GM12801 (cell line): ENCODE data around the gene CEP41.

Source experiments
- TF ChIP-seq, protein P1 (sequence below): IDR thresholded peaks from one replicate; pipeline ENCODE4 v1.5.1; 2011; ENCODE audit warnings: control low read depth; ENCODE audit not compliant: insufficient read length; ENCODE audit errors: extremely low read depth

Gene CEP41

DNA sequence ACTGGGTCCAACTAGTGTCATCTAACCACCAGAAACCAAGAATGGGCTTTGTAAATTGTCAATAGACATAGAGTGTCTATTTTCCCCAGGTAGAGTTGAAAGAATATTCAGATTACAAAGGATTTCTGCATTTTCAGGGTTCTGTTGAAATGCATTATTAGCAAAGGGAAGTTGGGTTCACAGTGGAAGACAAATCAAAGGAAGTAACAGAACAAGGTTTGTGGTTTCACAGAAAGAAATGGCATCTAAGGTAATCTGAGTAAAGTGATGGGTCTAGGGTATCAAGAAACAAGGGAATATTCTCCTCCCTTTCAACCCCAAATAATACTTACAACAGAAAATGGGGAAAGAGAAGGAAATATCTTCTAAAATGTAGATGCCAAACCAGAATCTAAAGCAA, 25.8 kb downstream of the CEP41 start:
- TF ChIP-seq, protein P1, sequence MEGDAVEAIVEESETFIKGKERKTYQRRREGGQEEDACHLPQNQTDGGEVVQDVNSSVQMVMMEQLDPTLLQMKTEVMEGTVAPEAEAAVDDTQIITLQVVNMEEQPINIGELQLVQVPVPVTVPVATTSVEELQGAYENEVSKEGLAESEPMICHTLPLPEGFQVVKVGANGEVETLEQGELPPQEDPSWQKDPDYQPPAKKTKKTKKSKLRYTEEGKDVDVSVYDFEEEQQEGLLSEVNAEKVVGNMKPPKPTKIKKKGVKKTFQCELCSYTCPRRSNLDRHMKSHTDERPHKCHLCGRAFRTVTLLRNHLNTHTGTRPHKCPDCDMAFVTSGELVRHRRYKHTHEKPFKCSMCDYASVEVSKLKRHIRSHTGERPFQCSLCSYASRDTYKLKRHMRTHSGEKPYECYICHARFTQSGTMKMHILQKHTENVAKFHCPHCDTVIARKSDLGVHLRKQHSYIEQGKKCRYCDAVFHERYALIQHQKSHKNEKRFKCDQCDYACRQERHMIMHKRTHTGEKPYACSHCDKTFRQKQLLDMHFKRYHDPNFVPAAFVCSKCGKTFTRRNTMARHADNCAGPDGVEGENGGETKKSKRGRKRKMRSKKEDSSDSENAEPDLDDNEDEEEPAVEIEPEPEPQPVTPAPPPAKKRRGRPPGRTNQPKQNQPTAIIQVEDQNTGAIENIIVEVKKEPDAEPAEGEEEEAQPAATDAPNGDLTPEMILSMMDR, result no peak

DNA sequence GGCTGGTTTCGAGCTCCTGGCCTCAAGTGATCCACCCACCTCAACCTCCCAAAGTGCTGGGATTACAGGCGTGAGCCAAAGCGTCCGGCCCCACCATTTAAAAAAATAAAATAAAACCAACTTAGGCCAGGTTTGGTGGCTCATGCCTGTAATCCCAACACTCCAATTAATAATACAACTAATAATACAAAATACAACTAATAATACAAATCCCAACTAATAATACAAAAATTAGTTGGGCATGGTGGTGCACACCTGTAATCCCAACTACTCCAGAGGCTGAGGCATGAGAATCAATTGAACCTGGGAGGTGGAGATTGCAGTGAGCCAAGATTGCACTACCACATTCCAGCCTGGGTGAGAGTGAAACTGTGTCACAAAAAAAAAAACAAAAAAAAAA, 27.6 kb downstream of the CEP41 start:
- TF ChIP-seq, protein P1, result no peak

DNA sequence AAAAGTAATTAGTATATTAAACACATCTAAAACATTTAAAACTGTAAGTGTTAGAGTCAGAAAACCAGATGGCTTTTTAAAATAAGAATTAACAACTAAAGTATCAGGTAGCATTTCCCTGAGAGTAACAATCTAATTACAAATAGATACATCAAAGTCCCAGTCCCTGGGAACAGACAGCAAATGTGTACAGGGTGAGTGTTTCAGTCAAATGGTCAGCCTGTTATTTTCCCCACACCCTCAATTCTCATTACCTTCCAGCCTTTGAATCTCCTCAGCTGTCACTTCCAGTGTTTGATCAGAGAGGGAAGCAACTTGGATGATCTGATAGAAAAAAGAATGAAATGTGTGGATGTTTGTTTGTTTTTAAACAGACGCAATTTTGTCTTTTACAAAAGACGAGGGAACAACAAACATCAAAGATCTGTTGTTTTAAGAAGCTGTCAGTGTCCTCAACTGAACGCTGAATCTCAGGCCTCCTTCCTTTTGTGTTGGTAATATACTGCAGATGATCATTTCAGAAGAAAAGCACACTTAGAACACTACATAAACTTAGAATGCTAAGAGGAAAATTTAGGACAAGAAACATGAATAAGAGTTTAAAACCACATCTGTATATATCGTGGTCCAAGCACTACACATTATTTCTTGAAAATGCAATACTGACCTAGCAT, 29.8 kb downstream of the CEP41 start:
- TF ChIP-seq, protein P1, result no peak

DNA sequence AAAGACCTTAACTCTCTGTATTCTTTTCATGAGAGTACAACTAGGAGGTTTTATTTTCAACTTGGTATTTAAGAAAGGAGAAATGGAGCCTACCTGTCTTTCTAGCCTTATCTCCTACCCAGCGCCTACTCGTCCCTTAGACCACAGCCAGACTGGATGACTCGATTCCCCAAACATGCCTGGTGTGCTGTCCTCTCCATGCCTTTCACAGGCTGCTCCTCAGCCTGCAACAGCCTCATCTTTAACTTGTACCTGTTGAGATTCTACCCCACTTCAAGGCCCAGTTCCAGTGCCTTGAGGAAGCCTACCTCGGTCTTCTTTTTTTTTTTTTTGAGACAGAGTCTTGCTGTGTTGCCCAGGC, 31.1 kb downstream of the CEP41 start:
- TF ChIP-seq, protein P1, result no peak

DNA sequence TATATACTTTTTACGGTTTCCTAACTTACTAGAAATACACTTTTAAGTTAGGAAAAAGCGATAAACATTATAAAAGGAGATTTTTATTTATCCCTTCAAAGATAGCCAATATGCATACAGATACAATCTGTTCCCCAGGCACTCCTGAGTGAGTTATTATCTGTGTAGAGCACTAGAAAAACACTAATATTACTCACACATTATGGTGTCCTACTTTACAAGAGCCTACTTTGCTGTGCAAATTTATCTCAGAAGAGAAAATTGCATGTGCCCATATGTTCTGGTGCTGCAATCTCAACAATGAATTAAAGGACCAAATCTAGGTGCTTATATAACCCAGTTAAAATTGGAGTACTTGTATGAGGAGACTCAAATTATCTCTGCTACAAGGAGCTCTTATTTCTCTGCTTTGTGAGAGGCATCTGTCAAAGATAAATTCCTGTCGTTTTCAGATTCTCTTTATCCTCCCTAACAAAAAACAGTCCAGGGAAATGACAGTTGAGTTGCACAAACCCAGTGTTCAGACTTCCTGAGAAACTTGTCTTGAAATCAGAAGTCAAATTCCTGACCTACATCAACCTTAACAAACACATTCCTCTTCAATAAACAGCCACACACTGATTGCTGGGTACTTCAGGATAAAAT, 31.6 kb downstream of the CEP41 start:
- TF ChIP-seq, protein P1, result no peak

DNA sequence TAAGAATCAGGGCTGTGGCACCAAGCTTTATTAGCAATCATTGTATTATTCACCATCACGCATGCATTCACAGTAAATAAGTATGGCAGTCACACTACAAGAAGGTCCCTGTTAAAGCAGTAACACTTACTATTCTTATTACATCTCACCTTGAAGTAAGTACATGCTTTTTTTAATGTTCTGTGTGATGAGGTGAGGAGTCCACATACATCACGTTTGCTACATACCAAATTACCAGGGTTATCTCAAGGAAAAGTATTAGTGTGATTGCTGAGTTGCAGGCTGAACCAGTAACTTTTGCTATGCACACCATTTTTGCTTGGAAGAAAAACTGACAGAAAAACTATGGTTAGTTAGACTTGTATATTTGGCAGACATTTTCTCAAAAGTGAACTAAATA, 35.8 kb downstream of the CEP41 start:
- TF ChIP-seq, protein P1, result no peak

DNA sequence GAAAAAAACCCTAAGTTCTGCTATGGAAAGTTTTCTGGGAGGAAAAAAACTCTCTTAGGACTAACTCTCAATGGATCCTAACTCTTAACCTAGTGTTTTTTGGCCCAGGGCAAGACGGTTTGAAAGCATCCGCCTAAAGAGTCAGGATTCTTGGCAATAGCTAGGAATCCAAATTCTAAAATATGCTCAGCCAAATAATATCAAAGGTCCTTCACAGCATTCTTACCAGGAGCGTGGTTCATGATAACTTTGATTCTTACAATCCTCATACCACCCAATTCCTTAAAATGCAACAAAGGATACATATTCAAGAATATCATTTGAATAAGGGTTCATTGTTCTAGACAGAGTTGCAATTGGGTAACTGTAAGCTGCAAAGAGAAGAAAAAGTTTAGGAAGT, 39.2 kb downstream of the CEP41 start:
- TF ChIP-seq, protein P1, result no peak

DNA sequence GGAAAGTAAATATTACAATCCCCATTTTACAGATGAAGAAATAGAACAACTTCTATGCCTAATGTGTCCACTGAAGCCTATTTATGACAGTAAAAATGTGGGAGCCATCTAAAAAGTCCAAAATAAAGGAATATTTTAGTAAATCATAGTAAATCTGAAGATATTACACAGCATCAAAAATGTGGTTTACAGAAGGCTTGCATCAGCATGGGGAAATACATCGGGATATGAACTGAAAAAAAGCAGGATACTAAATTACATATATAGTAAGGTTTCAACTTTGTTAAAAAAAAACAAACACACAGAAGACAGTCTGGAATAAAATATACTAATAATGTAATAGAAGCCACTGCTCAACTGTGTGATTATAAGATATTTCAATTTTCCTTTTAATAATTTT, 39.7 kb downstream of the CEP41 start:
- TF ChIP-seq, protein P1, result no peak
